Measurements from ENCODE around the gene CDK5R2. TPM values are rescaled to one million over a fixed set of nuclear protein-coding genes. Genes with fewer than 3 reads are reported as not detected.

Gene CDK5R2
- total RNA-seq, 1 experiment from 2014 or later, result 0.11 TPM

DNA sequence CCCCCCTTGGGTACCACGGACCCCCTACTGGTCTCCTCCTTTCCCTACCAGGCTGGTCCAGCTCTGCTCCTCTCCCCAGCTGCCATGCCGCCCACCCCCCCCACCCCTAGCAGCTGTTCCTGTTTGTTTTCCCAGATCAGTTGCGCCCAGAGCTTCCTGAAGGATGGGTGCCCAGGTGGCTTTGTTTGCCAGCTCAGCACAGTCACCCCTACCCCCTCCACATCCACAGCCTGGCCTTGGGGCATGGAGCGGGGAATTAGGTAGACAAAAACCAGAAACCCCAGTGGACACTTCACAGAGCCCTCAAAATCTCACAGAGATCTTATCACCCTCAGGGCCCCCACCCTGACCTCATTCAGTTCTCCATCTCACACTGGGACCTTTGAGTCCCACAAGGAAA, 37.5 kb downstream of the CDK5R2 start:
- intact Hi-C loops (cut with micrococcal nuclease), result no loop called here
- BruUV-seq (replicated peaks), result no TSS peak
- ATAC-seq (no peak), DNase-seq (no peak)
- no peaks in the 10 kb centered on the region for H3K79me2 ChIP-seq (ENCODE audit: low read length)
- TF ChIP-seq, protein P1, sequence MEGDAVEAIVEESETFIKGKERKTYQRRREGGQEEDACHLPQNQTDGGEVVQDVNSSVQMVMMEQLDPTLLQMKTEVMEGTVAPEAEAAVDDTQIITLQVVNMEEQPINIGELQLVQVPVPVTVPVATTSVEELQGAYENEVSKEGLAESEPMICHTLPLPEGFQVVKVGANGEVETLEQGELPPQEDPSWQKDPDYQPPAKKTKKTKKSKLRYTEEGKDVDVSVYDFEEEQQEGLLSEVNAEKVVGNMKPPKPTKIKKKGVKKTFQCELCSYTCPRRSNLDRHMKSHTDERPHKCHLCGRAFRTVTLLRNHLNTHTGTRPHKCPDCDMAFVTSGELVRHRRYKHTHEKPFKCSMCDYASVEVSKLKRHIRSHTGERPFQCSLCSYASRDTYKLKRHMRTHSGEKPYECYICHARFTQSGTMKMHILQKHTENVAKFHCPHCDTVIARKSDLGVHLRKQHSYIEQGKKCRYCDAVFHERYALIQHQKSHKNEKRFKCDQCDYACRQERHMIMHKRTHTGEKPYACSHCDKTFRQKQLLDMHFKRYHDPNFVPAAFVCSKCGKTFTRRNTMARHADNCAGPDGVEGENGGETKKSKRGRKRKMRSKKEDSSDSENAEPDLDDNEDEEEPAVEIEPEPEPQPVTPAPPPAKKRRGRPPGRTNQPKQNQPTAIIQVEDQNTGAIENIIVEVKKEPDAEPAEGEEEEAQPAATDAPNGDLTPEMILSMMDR (conservative IDR thresholded peaks at IDR 0.05; ENCODE audit: low read depth, low read length), result no peak
- no peak for TF ChIP-seq EZH2 (IDR thresholded peaks at IDR 0.05; ENCODE audit: low read length, unreplicated experiment)
- TF ChIP-seq EZH2phosphoT487 (IDR thresholded peaks at IDR 0.05; ENCODE audit: borderline replicate concordance, low read length), result no peak
- H3F3A ChIP-seq (ENCODE audit: low read length, unreplicated experiment), result no peaks in the 10 kb centered on the region
- no peak overlapping the region for H3K4me2 ChIP-seq (ENCODE audit: low read length)
- no peaks in the 10 kb centered on the region for H4K20me1 ChIP-seq (ENCODE audit: low read length)
- no peak overlapping the region for H3K9ac ChIP-seq (ENCODE audit: low read length)
- no peak overlapping the region for H3K4me3 ChIP-seq (ENCODE audit: low read length)
- no peak overlapping the region for H3K27ac ChIP-seq (ENCODE audit: low read length)
- no peaks in the 10 kb centered on the region for H3K27me3 ChIP-seq (ENCODE audit: low read length)
- H3K4me1 ChIP-seq (ENCODE audit: insufficient read depth, low read length), result peaks cover 35% of the 10 kb centered on the region
- no peaks in the 10 kb centered on the region for H3K9me2 ChIP-seq (replicated peaks; ENCODE audit: low read length)
- POLR2A ChIA-PET (ENCODE audit: unreplicated experiment), result no interaction called here
- no peak overlapping the region for H2AFZ ChIP-seq (ENCODE audit: low read length)
- H3K9me3 ChIP-seq (ENCODE audit: low read length), result no peaks in the 10 kb centered on the region
- CTCF ChIA-PET, result interaction anchor here (0.6 kb wide), 1 partner anchor 158 kb away, joined by 3 read pairs; no protein-coding TSS in a partner anchor
- H3K36me3 ChIP-seq (ENCODE audit: low read depth, low read length), result no peaks in the 10 kb centered on the region

DNA sequence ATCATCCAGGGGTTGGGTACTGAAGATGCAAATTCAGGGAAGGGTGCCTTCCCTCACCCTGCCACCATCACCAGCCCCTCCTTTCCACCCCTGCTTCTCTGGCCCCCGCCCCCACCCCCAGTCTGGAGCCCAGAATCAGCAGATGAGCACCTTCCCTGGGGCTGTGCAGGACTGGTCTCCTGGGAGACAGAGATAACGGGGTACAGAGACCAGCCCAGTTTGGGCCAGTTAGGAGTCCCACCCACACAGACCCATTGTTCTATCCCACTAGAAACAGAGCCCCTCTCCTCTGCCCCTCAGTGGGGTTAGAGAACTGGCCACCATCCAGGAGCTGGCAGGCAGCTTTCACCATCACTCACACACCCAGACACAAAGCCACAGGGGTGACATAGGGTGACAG, 38.3 kb downstream of the CDK5R2 start:
- no peaks in the 10 kb centered on the region for H3K79me2 ChIP-seq (ENCODE audit: low read length)
- no peaks in the 10 kb centered on the region for H4K20me1 ChIP-seq (ENCODE audit: low read length)
- no peaks in the 10 kb centered on the region for H3K36me3 ChIP-seq (ENCODE audit: low read depth, low read length)
- TF ChIP-seq EZH2phosphoT487 (IDR thresholded peaks at IDR 0.05; ENCODE audit: borderline replicate concordance, low read length), result no peak
- TF ChIP-seq, protein P1 (conservative IDR thresholded peaks at IDR 0.05; ENCODE audit: low read depth, low read length), result no peak
- no peak for TF ChIP-seq EZH2 (IDR thresholded peaks at IDR 0.05; ENCODE audit: low read length, unreplicated experiment)
- no peaks in the 10 kb centered on the region for H3K9me2 ChIP-seq (replicated peaks; ENCODE audit: low read length)
- H3K4me1 ChIP-seq (ENCODE audit: insufficient read depth, low read length), result peaks cover 40% of the 10 kb centered on the region
- H3K9me3 ChIP-seq (ENCODE audit: low read length), result no peaks in the 10 kb centered on the region
- no TSS peak for BruUV-seq (replicated peaks)
- no peak overlapping the region for H3K9ac ChIP-seq (ENCODE audit: low read length)
- no peak overlapping the region for H3K27ac ChIP-seq (ENCODE audit: low read length)
- intact Hi-C loops (cut with micrococcal nuclease), result no loop called here
- no peak overlapping the region for H3K4me2 ChIP-seq (ENCODE audit: low read length)
- DNase-seq, result no peak
- POLR2A ChIA-PET (ENCODE audit: unreplicated experiment), result no interaction called here
- H3K27me3 ChIP-seq (ENCODE audit: low read length), result peaks cover 1% of the 10 kb centered on the region; the same call in 1 of the 2 replicates
- H3K4me3 ChIP-seq (ENCODE audit: low read length), result no peak overlapping the region
- no peak for ATAC-seq
- no peak overlapping the region for H2AFZ ChIP-seq (ENCODE audit: low read length)
- H3F3A ChIP-seq (ENCODE audit: low read length, unreplicated experiment), result no peaks in the 10 kb centered on the region
- CTCF ChIA-PET, result no interaction called here

DNA sequence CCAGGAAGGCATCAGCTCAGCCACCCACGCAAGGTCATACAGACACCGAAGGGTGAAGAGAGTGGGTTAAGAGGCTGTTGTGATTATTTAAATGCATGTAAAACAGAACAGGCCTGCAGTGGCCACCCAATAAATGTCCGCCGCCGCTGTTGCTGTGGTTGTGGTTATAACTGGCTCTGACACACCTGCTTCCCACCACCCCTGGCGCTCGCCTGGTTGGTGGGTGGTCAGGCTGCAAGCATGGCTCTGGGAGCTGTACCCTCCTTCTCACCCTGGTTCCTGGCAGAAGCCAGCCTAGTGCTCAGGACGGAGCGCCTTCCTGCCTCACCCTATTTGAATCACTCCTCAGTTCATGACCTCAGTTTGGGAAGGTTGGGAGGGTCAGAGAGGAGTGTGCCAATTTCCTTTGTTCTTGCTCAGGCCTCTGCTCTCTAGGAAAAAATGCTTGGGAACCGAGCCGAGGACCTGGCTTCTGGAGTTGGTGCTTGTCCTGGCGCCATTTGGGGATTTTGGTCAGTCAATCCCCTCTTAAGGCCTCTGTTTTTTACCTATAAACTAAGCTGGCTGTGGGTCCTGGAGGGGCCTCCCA, 39.0 kb downstream of the CDK5R2 start:
- H2AFZ ChIP-seq (ENCODE audit: low read length), result no peak overlapping the region
- BruUV-seq (replicated peaks), result no TSS peak
- no peaks in the 10 kb centered on the region for H3K79me2 ChIP-seq (ENCODE audit: low read length)
- H3K9me3 ChIP-seq (ENCODE audit: low read length), result no peaks in the 10 kb centered on the region
- no peaks in the 10 kb centered on the region for H4K20me1 ChIP-seq (ENCODE audit: low read length)
- ChIA-PET CTCF (no interaction called here), POLR2A (ENCODE audit: unreplicated experiment) (no interaction called here)
- no peaks in the 10 kb centered on the region for H3F3A ChIP-seq (ENCODE audit: low read length, unreplicated experiment)
- DNase-seq, result no peak
- H3K27ac ChIP-seq (ENCODE audit: low read length), result no peak overlapping the region
- TF ChIP-seq, protein P1 (conservative IDR thresholded peaks at IDR 0.05; ENCODE audit: low read depth, low read length), result no peak
- no peak for TF ChIP-seq EZH2 (IDR thresholded peaks at IDR 0.05; ENCODE audit: low read length, unreplicated experiment)
- no peak for TF ChIP-seq EZH2phosphoT487 (IDR thresholded peaks at IDR 0.05; ENCODE audit: borderline replicate concordance, low read length)
- H3K36me3 ChIP-seq (ENCODE audit: low read depth, low read length), result no peaks in the 10 kb centered on the region
- intact Hi-C loops (cut with micrococcal nuclease), result no loop called here
- H3K9me2 ChIP-seq (replicated peaks; ENCODE audit: low read length), result no peaks in the 10 kb centered on the region
- H3K4me3 ChIP-seq (ENCODE audit: low read length), result no peak overlapping the region
- H3K4me2 ChIP-seq (ENCODE audit: low read length), result no peak overlapping the region
- no peak overlapping the region for H3K9ac ChIP-seq (ENCODE audit: low read length)
- ATAC-seq, result no peak
- peaks cover 38% of the 10 kb centered on the region for H3K4me1 ChIP-seq (ENCODE audit: insufficient read depth, low read length)
- peaks cover 9% of the 10 kb centered on the region; the same call in 1 of the 2 replicates for H3K27me3 ChIP-seq (ENCODE audit: low read length)
